ENCODE measurements around the gene ASCC1.
A peak's percentile ranks its signal among the peaks of the same experiment; 100 is the strongest.

DNA sequence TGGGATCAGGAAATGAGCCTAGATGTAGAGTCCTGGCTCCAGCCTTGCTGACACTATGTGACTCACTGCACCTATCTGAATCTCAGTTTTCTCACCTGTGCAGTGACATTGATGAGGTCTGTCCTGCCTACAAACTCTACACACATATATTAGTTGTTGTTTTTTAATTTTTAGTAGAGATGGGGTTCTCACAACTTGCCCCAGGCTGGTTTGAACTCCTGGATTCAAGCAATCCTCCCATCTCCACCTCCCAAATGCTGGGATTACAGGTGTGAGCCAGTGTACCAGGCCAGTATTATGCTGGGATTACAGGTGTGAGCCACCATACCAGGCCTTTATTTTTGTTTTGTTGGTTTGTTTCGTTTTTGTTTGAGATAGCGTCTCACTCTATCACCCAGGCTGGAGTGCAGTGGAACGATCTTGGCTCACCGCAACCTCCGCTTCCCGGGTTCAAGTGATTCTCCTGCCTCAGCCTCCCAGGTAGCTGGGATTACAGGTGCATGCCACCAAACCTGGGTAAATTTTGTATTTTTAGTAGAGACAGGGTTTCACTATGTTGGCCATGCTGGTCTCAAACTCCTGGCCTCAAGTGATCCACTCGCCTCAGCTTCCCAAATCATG lies 45.8 kb upstream of the ASCC1 start:
- TF ChIP-seq, protein P1, sequence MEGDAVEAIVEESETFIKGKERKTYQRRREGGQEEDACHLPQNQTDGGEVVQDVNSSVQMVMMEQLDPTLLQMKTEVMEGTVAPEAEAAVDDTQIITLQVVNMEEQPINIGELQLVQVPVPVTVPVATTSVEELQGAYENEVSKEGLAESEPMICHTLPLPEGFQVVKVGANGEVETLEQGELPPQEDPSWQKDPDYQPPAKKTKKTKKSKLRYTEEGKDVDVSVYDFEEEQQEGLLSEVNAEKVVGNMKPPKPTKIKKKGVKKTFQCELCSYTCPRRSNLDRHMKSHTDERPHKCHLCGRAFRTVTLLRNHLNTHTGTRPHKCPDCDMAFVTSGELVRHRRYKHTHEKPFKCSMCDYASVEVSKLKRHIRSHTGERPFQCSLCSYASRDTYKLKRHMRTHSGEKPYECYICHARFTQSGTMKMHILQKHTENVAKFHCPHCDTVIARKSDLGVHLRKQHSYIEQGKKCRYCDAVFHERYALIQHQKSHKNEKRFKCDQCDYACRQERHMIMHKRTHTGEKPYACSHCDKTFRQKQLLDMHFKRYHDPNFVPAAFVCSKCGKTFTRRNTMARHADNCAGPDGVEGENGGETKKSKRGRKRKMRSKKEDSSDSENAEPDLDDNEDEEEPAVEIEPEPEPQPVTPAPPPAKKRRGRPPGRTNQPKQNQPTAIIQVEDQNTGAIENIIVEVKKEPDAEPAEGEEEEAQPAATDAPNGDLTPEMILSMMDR (IDR thresholded peaks at IDR 0.05) = no peak
- TF ChIP-seq EP300 (IDR thresholded peaks at IDR 0.05; ENCODE audit: low read depth) (no peak), POLR2A (IDR thresholded peaks at IDR 0.05) (peak; percentile 19)
